Activated naive CD4-positive, alpha-beta T cell treated with anti-CD3 and anti-CD28 coated beads, Interleukin-2, amount 10 ng/mL, durations not matched to agents 7 days and 5 days (primary cell): Measurements from ENCODE around the gene CBS.
A peak's percentile ranks its signal among the peaks of the same experiment; 100 is the strongest.
"Not testable (repeated sequence)": the region's sequence is repeated elsewhere in the genome, so short reads cannot be mapped to it uniquely, and the experiment has no call there.

ENCODE experiments used
- CTCF ChIA-PET: fragments of 350-600 bp; sonication (Branson Sonifier 250); formaldehyde crosslinking; loops from one replicate; lab custom pipeline; 2021; ENCODE audit warnings: antibody characterized with exemption; lab: Charles Lee
- DNase-seq: peaks from one replicate; pipeline ENCODE4 v3.0.0-alpha.2; 2020
- H3K27ac Mint-ChIP-seq: one replicate; pipeline ENCODE4 v1.8.0; 2021; ENCODE audit warnings: mild to moderate bottlenecking, moderate library complexity, mixed read lengths
- H3K27me3 Mint-ChIP-seq: one replicate; pipeline ENCODE4 v1.8.0; 2021; ENCODE audit warnings: mild to moderate bottlenecking, mixed read lengths
- H3K36me3 Mint-ChIP-seq: one replicate; pipeline ENCODE4 v1.8.0; 2021; ENCODE audit warnings: mixed read lengths
- H3K4me1 Mint-ChIP-seq: one replicate; pipeline ENCODE4 v1.8.0; 2021; ENCODE audit warnings: mixed read lengths
- H3K4me3 Mint-ChIP-seq: one replicate; pipeline ENCODE4 v1.8.0; 2021; ENCODE audit warnings: mild to moderate bottlenecking, moderate library complexity, mixed read lengths
- H3K9me3 Mint-ChIP-seq: one replicate; pipeline ENCODE4 v1.8.0; 2021; ENCODE audit warnings: mixed read lengths

Gene CBS

DNA sequence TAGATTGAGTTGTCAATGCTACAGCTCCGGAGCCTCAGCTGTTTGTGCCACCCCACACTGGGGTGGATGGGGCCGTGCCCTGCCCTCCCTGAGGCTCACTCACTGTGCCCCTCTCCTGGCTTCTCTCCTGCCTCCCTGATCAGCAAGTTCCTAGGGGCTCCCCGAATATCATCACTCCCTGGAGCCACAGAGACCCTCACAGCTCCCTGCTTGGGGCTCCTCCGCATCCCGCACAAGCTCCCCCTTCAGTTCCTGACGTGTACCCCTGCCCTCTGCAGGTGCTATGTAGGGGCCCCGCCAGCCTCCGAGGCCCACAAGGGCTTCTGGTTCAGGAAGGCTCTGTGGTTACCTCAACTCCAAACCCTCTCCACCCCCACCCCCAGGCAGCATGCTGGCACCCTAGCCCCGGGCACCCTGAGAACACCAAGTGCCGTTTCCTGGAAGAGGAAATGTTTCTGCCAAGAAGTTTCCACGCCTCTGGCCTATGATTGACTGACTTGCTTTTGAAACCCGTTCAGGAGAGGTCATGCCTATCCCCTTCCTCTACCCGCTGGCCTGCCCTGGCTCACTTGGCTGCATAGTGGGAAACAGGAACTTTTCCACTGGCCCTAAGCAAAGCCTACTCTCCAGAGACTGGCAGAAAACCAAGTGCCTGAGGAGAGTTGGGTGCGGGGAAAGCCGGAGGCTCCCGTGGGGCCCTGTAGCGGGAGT is 30.3 kb downstream of the CBS start:
- peak; percentile 32 for DNase-seq
- CTCF ChIA-PET, H3K9me3 Mint-ChIP-seq, H3K4me3 Mint-ChIP-seq, H3K27me3 Mint-ChIP-seq, H3K36me3 Mint-ChIP-seq: not testable (repeated sequence)
- Mint-ChIP-seq H3K4me1 (peaks cover 12% of the 10 kb centered on the region), H3K27ac (peak overlapping the region; percentile 93)

DNA sequence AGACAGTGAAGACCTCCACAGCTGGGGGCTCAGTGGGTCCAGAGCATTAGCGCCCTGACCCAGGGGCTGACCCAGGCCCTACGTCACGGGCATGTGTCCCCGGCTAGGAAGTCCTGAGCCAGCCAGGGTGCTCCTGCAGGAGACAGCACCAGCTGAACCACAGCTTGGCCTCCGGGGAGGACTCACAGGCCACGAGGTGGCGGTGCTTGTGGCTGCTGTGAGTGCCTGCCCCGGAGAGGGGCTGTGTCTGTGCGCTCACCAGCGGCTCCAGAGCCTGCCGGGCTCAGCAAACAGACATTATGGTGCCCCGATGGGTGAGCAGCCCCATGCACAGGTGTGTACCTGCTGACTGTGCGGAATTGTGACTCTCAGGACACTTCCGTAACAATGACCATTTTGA is 31.1 kb downstream of the CBS start:
- peak; percentile 20 for DNase-seq
- H3K36me3 Mint-ChIP-seq, H3K9me3 Mint-ChIP-seq, CTCF ChIA-PET, H3K27me3 Mint-ChIP-seq, H3K4me3 Mint-ChIP-seq, H3K27ac Mint-ChIP-seq: not testable (repeated sequence)
- peaks cover 12% of the 10 kb centered on the region for H3K4me1 Mint-ChIP-seq

- H3K36me3 Mint-ChIP-seq, H3K27me3 Mint-ChIP-seq, H3K9me3 Mint-ChIP-seq, CTCF ChIA-PET, H3K27ac Mint-ChIP-seq, H3K4me3 Mint-ChIP-seq: not testable (repeated sequence)
- peaks cover 12% of the 10 kb centered on the region for H3K4me1 Mint-ChIP-seq
- DNase-seq, result peak; percentile 10
Observed at GRCh38 chr21:43043291-43043690, 32.3 kb downstream of the CBS start.

DNA sequence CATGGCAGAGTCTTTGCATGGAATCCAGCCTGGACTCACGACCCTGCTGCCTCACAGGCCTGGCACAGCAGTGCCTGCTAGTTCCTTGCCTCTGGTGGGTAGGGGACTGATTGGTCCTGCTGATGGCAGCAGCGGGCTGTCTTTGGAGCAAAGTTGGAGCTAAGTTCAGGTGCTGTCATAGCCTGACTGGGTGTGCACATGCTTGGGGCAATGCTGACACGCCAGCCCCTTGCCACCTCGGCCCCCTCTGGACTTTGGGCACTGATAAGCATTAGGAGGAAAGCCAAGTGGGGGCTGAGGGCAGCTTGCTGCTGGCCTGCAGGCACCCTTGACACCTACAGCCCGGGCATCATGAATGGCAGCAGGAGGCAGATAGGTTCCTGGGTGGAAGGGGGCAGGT is 33.5 kb downstream of the CBS start:
- H3K27ac Mint-ChIP-seq, result not testable (repeated sequence)

GRCh38 chr21:43038659-43039044 is 37.0 kb downstream of the CBS start:
- H3K9me3 Mint-ChIP-seq, H3K4me1 Mint-ChIP-seq, H3K36me3 Mint-ChIP-seq, H3K27me3 Mint-ChIP-seq, H3K27ac Mint-ChIP-seq, H3K4me3 Mint-ChIP-seq, CTCF ChIA-PET: not testable (repeated sequence)
- DNase-seq, result peak; percentile 8

More for the DNA sequence above, 33.5 kb downstream of the CBS start:
- H3K4me1 Mint-ChIP-seq, result peaks cover 12% of the 10 kb centered on the region
- CTCF ChIA-PET, H3K9me3 Mint-ChIP-seq, H3K4me3 Mint-ChIP-seq, H3K27me3 Mint-ChIP-seq, H3K36me3 Mint-ChIP-seq: not testable (repeated sequence)
- DNase-seq, result peak; percentile 18

DNA sequence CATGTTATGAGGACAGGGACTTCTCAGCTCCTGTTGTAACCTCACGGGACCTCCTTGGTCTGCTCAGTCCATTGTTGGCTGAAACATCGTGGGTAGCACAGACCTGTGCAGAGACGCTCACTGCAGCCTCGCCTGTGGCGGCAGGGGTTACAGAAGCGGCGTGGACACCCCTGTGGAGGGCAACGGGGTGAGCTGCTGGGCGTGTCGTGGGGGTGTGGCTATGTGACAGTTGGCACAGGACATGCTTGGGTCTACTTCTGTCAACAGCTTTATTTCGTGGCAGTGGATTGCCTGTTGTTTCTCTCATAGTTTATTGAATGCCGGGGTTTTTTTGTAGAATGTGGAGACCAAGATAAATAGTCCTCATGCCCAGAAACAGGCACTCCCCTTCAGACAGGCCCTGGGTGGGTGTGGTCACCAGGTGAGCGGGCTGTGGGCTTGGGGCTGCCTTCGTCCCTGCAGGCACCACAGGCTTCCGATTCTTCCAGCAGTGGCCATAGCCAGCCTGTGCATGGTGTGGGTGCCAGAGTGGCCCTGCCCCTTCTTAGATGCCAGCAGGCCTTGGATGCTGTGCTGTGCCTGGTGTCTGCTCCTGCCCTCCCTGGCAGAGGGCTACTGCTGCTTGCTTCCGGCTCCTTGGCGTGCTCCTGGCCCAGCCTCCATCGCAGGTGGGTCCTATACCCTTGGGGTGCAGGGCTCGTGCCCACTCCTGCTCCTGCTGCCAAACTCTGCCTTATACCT is 37.5 kb downstream of the CBS start:
- H3K4me1 Mint-ChIP-seq, H3K9me3 Mint-ChIP-seq, H3K4me3 Mint-ChIP-seq, H3K27me3 Mint-ChIP-seq, CTCF ChIA-PET, H3K36me3 Mint-ChIP-seq: not testable (repeated sequence)
- DNase-seq, result peak; percentile 10
- peak overlapping the region; percentile 42 for H3K27ac Mint-ChIP-seq

GRCh38 chr21:43036889-43037288 is 38.7 kb downstream of the CBS start:
- H3K27ac Mint-ChIP-seq, CTCF ChIA-PET, H3K4me3 Mint-ChIP-seq: not testable (repeated sequence)

GRCh38 chr21:43034826-43035225 is 40.8 kb downstream of the CBS start:
- H3K36me3 Mint-ChIP-seq, result peaks cover 11% of the 10 kb centered on the region
- no peaks in the 10 kb centered on the region for H3K4me1 Mint-ChIP-seq
- H3K27me3 Mint-ChIP-seq, result no peaks in the 10 kb centered on the region
- no peak overlapping the region for H3K27ac Mint-ChIP-seq
- CTCF ChIA-PET, result no interaction called here
- no peaks in the 10 kb centered on the region for H3K9me3 Mint-ChIP-seq
- no peak overlapping the region for H3K4me3 Mint-ChIP-seq
- no peak for DNase-seq

More at GRCh38 chr21:43036889-43037288, 38.7 kb downstream of the CBS start:
- not testable (repeated sequence) for H3K36me3 Mint-ChIP-seq, DNase-seq, H3K9me3 Mint-ChIP-seq, H3K4me1 Mint-ChIP-seq, H3K27me3 Mint-ChIP-seq

GRCh38 chr21:43034101-43034500 is 41.5 kb downstream of the CBS start:
- Mint-ChIP-seq H3K9me3 (no peaks in the 10 kb centered on the region), H3K4me3 (no peak overlapping the region), H3K27ac (no peak overlapping the region), H3K36me3 (peaks cover 16% of the 10 kb centered on the region), H3K27me3 (no peaks in the 10 kb centered on the region), H3K4me1 (no peaks in the 10 kb centered on the region)
- DNase-seq, result no peak
- CTCF ChIA-PET, result no interaction called here

DNA sequence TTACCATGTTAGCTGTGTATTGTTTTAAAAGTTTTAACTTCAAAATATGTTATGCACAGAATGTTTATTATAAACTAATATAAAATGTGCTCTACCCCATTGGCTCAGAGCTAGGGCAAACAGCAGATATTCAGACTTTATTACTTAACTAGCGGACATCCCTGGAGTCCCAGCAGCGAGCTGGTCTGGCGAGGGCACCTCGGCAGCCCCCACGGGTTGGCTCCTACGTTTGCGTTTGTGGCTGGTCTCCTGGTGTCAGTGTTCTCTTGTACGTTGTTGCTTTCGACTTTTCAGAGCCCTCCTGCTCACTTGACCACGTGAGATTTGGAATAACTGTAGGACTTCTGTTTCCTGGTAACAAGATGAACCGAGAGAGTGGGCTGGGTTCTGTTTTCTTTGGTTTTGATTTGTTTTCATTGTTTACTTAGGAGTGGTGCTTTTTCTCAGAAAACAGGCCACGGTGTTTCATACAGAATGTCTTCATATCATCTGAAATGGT is 44.5 kb downstream of the CBS start:
- CTCF ChIA-PET, result no interaction called here
- no peak for DNase-seq
- H3K36me3 Mint-ChIP-seq, result peaks cover 29% of the 10 kb centered on the region
- H3K4me1 Mint-ChIP-seq, result no peaks in the 10 kb centered on the region
- H3K9me3 Mint-ChIP-seq, result no peaks in the 10 kb centered on the region
- H3K27ac Mint-ChIP-seq, result no peak overlapping the region
- H3K4me3 Mint-ChIP-seq, result no peak overlapping the region
- no peaks in the 10 kb centered on the region for H3K27me3 Mint-ChIP-seq

GRCh38 chr21:43029785-43030184 is 45.9 kb downstream of the CBS start:
- Mint-ChIP-seq H3K4me3 (no peak overlapping the region), H3K27me3 (no peaks in the 10 kb centered on the region), H3K36me3 (peaks cover 34% of the 10 kb centered on the region), H3K9me3 (no peaks in the 10 kb centered on the region), H3K27ac (no peak overlapping the region), H3K4me1 (no peaks in the 10 kb centered on the region)
- no peak for DNase-seq
- CTCF ChIA-PET, result no interaction called here

DNA sequence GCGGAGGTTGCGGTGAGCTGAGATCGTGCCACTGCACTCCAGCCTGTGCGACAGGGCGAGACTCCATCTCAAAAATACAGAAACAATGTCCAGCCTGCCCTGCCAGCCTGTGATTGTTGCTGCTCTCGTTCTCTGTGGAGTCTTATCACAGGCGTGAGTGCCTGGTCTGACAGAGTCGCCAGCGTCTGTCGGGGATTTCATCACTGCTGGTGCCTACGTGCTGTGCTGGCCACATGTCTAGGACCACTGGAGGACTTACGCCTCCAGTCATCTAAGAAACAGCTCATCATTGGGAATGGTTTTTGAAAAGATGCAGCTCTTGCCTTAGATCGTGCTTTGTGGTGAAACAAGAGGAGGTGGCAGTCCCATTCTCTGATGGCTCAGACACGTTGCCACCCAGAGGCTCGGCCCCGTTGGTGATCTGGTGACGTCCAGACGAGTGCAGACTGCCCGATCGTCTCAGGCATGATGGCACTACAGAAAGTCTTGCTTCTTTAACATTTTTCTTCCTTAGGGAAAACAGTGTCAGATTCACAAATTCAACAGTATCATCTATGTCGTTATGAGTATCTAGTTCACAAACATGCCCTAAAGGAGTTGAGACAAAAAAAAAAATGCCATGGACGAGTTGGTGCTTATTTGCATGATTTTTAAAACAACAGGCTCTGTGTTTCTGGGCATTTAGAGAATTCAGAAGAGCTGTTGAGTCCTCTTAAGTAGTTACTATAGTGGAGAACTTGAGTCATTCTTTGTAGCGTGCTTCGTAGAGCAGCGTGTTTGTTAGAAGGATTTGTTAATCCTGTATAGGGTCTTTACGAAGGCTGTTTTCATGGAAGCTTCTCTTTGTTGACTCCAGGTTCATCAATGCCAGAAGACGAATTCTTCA is 47.5 kb downstream of the CBS start:
- CTCF ChIA-PET, result no interaction called here
- no peak for DNase-seq
- Mint-ChIP-seq H3K9me3 (no peaks in the 10 kb centered on the region), H3K27me3 (no peaks in the 10 kb centered on the region), H3K27ac (no peak overlapping the region), H3K4me1 (no peaks in the 10 kb centered on the region), H3K4me3 (no peak overlapping the region), H3K36me3 (peaks cover 40% of the 10 kb centered on the region)

DNA sequence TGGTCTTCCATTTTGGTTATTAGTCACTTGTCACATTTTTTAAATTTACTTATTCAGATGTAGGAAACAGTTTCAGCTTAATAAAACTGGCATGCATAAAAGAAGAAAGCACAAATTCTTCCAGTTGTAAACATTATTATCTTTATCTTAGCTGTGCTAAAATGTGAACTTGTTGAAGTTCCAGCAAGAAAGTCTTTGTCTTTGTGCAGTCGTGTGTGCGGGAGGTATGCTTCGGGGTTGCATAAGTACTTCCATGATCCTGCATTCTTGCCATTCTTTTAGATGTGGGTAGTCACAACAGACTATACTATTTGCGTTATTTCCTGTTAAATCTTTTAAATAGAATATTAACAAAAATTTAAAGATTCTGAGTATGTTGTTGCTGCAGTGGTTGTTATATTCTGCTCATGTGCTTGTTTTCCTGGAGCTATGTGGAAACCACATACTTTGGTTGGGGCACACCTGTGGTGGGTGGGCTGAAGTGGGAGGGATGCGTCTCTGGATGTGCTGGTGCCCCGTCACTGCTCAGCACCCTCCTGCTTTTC is 49.9 kb downstream of the CBS start:
- Mint-ChIP-seq H3K4me3 (no peak overlapping the region), H3K27ac (no peak overlapping the region), H3K36me3 (peaks cover 46% of the 10 kb centered on the region), H3K9me3 (no peaks in the 10 kb centered on the region), H3K4me1 (no peaks in the 10 kb centered on the region), H3K27me3 (no peaks in the 10 kb centered on the region)
- CTCF ChIA-PET, result no interaction called here
- no peak for DNase-seq

GRCh38 chr21:43024439-43025136 is 51.0 kb downstream of the CBS start:
- no peak for DNase-seq
- Mint-ChIP-seq H3K27me3 (no peaks in the 10 kb centered on the region), H3K9me3 (no peaks in the 10 kb centered on the region), H3K27ac (no peak overlapping the region), H3K4me1 (no peaks in the 10 kb centered on the region), H3K4me3 (no peak overlapping the region), H3K36me3 (peaks cover 49% of the 10 kb centered on the region)
- CTCF ChIA-PET, result no interaction called here
